Heart left ventricle (tissue), 13 donors: Measurements from ENCODE around the gene PPM1F.

ENCODE experiments used
- CTCF ChIP-seq, 12 donors: fragments of 200-600 bp; sonication (generic) in 4 of 12; IDR thresholded peaks; one replicate each; pipeline versions ENCODE4 v1.5.0 to v1.8.0; 2018 to 2022; ENCODE audit warnings: antibody characterized with exemption in 12 of 12, mild to moderate bottlenecking in 5 of 12
- POLR2A ChIP-seq, 2 donors: fragments of 450-650 bp; IDR thresholded peaks; one replicate each; pipeline ENCODE4 v1.6.1; 2017; ENCODE audit warnings: antibody characterized with exemption in 2 of 2, mild to moderate bottlenecking in 2 of 2, moderate library complexity in 2 of 2
- donor health status: ischemic (EF 13 %, LVEDD 7.1; RV severe dilation, severe dysfunction).
- donor health status: DM: no; HTN: yes; CAD: no.
- donor health status: DM: no; HTN: no; CAD: no.
- donor health status: ischemic (EF 25% LVEDD 6.9; RV normal size, moderate dysfunction).
- donor health status: ischemic (EF 25% LVEDD 5.7; RV mildly dilated, moderate dysfunction).
- donor health status: ischemic (EF 35%, LVEDD 5.7; RV mildly dilated, moderate dysfunction).
- donor health status: nonischemic (EF 11% LVEDD 7.7; RV severe dilation, severe dysfunction).
- donor health status: DM: yes; HTN: yes; CAD: no.
- donor health status: PGD.
- donor health status: ischemic (EF 29% LVEDD 5.4; RV normal size, mild dysfunction).
- donor health status: nonischemic (EF 23%, LVEDD 6.1; RV moderate dilation, normal function).

- TF ChIP-seq CTCF (IDR thresholded peaks at IDR 0.05) (no peak), POLR2A (IDR thresholded peaks at IDR 0.05) (no peak)
Observed at GRCh38 chr22:21967693-21968271, 15.1 kb upstream of the PPM1F start.
